ENCODE measurements around the gene CCL3.
"Not testable (repeated sequence)": the region's sequence is repeated elsewhere in the genome, so short reads cannot be mapped to it uniquely, and the experiment has no call there.

Gene CCL3

DNA sequence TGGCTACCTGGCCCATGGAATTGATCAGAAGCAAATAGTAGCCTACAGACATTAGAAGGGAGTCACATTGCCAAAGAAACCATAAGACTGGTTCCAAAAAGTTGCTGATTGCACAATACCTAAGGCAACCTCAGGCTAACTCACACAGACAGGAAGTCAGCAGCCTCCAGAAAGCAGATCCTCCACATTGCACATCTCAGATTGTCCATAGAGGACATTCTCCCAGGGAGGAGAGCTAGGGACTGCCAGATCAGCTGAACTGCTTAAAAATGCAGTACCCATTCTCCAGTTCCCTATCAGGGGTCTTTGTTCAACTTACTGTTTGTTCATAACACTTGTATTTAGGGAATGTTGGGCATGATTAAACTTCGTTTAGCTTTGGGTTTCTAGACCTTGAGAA, 4.2 kb downstream of the CCL3 start:
- no peak for DNase-seq

DNA sequence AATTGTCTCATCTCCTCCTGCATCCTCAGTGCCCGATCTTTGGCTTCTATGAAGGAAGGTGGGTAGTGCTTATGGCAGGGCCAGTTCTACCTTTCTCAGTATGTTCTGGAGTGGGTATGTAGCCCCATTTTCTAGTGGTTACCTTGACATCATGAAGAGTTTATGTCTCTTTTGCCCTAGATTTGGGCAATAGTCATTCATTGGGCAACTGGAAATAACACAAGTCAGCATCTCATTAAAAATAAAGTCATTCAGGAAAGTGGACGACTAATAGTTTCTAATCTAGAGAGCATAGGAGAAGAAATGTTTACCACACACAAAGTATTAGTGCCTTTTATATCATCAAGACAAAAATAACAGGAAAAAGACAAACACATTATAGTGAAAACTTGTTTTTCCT, 6.3 kb downstream of the CCL3 start:
- DNase-seq: not testable (repeated sequence)

DNA sequence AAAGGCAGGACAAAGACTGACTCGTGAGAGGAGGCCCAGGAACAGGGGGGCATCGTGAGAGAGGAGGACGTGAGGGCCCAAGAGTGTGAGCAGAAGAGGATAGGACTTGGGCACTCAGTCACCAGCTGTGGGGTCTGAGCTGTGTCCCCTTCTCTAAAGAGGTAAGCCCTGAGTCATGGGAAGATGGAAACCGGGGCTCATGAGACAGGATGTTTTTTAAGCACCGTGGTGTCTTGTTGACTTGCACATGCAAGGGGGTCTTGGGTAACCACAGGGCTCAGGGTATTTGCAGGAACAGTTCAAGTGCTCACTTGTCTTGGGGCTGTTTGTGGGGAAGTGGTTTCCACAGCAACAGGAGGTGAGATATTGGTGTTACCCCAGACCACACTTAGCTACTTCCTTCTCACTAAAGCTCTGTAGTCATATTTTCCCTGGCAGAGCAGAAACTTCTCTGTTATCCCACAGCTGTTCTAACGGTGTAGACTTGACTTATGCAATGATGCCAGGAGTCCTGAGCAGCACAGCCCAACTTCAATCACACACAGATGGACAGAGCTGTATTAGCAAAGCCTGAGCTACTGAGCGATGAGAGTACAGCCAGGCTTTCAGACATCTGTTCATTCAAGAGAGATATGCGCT, 7.3 kb downstream of the CCL3 start:
- DNase-seq: peak; percentile 38

DNA sequence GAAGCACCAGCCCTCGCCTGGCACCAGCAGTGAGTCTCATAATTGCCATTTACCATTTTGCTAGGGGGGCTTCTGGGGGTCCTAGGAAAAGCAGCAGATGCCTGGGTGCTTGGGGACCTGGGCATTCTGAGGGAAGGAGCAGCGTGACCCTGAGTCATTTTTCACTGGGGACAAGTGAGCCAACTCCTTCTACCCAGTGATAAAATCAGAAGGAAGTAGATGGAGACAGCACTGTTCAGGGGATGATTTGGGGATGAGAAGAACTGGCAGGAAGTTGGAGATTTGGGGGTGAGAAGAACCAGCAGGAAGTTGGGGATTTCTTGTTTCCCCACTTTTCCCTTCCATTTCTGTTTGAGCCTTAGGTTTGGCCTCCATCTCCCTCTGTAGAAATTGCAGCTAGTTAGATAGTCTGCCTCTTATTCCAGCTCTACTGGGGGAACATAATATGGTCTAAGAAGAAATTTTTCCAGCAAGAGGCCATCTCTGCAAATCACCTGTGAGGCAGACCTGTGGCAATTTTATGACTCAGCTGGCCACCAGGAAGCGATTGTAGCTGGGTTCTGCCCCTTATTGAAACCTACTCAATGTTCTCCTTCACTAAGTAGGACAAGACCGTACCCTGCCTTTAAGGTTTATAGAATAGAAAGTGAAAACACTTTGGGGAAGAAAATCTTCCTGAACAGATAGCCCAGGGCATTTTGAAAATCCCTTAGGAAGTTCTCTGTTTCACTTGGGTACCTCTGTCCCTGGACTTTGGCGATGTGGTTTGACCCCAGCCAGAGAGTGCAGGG, 8.1 kb downstream of the CCL3 start:
- not testable (repeated sequence) for DNase-seq

DNA sequence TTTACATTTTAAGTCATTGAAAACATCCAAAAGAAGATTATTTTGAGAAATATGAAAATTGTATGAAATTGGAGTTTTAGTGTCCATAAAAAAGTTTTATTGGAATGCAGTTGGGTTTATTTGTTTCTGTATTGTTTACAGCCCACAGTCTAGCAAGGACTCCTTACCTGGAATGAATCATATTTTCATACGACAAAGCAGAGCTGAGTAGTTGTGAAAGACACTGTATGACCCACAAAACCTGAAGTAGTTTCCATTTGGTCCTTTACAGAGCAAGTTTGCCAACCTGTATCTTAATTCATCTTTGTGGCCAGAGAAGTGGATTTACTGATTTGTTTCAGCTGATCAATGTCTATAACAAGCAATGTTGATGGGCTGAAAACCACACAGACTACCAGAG, 15.6 kb downstream of the CCL3 start:
- DNase-seq: no peak

DNA sequence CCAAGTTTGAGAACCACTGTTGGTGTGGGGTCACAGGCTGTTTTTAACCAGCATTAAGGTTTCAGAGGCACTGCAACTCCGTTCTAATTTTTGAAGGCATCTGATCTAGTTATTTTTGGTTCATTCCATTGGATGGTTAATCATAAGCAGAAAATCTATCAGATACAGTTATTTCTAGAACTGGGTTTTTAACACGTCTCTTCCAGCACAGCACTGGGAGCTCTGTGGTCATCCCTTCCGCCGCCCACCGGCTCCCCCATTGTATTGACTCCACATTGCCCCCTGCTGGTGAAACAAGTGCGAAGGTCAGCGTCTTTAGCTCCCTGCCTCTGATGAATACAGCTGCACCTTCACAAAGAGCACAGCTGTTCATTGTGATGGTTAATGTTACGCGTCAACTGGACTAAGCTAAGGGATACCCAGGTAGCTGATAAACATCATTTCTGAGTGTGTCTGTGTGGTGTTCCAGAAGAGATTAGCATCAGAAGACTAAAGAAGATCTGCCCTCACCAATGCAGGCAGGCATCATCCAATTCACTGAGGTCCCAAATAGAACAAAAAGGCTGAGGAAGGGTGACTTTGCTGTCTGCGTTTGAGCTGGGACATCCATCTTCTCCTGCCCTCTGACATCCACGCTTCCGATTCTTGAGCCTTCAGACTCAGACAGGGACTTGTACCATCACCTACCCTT, 17.4 kb downstream of the CCL3 start:
- DNase-seq: no peak

DNA sequence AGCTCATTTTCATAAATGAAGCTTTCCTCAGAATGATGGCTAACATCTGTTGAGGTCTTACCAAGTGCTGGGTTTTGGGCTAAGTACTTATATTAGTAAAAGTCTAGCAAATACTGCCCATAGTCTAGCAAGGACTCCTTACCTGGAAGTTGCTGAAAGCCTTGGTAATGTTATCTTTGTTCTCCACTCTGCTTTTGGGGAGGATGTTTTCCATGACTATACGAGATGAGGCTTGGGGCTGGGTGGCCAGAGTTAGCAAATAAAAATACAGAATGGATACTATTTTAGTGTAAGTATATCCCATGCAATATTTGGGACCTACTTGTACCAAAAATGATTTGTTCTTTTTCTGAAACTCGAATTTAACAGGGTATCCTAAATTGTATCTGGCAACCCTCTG, 18.2 kb downstream of the CCL3 start:
- no peak for DNase-seq

DNA sequence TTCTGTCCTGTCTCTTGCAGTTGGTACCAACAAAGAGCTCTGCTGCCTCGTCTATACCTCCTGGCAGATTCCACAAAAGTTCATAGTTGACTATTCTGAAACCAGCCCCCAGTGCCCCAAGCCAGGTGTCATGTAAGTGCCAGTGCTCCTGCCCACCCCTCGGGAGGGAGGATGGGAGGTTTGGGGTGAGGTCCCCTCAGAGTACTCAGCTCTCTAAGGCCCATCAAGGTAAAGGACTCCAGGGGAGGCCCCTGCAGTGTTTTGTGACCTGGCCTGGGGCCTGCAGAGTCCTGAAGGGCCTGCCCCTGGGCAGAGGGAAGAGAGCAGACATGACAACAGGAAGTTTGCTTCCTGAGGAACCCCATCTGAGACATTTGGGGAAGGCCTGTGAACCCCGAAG, 19.5 kb downstream of the CCL3 start:
- no peak for DNase-seq

DNA sequence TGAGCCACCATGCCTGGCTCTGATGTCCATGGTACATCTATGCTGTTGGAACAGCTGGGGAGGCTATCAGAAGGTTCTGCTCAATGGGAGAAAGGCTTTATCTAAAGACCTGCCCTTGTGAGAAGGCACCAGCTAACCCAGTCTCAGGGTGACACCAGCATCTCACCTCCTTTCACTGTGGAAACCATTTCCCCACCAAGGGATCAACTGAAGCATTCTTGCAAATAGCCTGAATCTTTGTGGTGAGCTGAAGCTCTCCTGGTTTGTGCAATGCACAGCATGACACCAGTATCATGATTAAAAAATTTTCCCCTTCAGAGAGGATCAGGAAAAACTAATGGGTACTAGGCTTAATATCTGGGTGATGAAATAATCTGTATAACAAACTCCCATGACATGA, 20.8 kb downstream of the CCL3 start:
- DNase-seq: no peak

DNA sequence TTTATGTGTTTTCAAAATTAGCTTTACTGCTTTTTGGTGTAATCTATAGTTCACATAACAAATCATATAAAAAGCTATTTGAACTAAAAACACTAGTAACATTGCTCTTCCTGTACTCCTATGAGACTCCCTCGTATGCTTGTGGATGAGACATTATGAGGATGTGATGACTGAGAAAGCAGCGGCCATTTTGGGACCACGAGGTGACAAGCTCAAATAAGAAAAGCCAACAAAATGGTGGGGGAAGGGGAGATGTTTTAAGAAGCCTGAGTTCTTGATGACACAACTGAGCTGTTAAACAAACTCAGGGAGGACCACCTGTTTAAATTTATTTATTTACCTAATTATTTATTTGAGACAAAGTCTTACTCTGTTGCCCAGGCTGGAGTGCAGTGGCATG, 21.4 kb downstream of the CCL3 start:
- no peak for DNase-seq

DNA sequence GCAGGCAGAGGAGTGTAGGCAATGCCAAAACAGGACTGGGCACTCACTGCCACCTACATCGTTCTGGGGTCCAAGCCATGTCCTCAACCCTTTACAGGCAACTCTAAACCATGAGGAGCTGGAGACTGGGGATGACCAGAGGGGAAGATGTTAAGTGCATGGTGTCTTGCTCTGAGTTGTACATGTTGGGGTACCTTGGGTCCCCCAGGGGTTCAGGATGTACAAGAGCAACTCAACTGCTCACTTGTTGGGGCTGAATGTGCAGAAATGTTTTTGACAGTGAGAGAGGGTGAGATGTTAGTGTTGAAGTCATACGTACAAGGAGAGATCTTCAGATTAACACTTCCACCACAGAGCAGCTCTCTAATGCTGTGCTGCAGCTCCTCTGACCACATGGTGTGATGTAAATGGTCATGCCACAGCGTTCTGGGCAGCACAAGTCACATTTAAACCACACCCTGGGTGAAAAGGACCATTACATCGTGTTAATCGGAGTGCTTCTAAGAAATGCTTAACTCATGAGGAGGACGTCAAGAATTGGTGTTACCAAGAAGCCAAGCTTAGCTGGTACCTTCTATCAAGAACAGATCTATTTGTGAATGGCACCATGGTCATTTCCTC, 23.5 kb downstream of the CCL3 start:
- no peak for DNase-seq

DNA sequence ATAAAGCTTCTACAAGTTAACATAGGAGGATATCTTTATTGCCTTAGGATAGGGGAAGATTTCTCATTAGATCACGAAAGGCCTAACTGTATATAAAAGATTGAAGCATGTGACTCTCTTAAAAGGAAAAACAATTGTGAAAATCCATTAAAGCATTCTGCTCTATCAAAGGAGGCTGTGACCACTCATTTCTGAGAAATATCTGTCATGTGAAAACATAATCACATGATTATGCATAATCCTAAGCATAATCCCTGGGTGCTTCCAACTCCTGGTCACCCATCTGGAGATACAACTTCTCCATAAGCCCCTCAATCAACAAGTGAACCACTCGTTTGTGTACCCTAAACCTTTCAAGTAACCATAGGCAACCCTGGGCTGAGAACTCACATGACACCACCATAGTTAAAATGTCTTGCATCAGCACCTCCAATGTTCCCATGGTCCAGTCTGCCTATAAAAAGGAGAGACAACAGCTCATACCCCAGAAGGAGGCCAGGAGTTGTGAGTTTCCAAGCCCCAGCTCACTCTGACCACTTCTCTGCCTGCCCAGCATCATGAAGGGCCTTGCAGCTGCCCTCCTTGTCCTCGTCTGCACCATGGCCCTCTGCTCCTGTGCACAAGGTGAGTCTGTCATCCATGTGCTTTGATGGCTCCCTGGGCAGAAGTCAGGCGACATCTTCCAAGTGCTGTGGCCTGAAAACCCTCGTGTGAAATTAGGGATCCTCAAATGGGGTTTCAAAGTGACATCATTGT, 26.0 kb downstream of the CCL3 start, which contains the start of gene CCL18:
TSS of gene CCL18 (plus strand) at position 487 of the 756 bp plus-strand sequence. CDS start at position 558, 71 bp downstream.
- DNase-seq: no peak

DNA sequence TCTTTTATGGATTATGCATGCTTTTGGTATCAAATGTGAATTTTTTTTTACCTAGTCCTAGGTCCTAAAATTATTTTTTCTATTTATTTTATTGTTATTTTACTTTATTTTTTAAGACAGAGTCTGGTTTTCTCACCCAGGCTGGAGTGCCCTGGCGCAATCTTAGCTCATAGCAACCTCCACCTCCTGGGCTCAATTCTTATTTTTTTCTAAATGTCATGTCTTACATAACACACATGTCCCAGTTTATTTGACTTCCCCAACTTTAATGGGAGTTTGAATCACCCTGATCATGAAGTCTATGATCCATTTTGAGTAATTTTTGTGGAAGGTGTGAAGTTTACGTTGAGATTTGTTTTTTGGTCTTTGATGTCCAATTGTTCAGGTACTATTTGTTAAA, 29.1 kb downstream of the CCL3 start:
- DNase-seq: no peak

DNA sequence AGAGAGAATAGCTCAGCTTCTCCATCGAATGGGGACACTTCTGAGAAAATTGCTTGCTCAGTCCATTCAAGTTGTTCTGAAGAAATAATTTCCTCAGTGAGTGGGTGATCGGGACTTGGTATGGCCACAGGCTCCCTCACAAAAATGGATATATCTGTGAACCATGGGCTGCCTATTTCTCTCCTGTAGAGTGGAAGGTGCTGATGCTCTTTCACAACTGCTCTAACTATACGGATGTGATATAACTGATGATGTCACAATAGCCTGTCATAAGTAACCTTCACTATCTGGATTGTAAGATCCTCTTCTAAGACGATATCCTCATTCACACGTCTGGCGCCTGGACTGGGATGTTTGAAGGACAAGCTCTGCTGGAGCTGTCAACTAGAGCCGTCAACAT, 30.5 kb downstream of the CCL3 start:
- no peak for DNase-seq

DNA sequence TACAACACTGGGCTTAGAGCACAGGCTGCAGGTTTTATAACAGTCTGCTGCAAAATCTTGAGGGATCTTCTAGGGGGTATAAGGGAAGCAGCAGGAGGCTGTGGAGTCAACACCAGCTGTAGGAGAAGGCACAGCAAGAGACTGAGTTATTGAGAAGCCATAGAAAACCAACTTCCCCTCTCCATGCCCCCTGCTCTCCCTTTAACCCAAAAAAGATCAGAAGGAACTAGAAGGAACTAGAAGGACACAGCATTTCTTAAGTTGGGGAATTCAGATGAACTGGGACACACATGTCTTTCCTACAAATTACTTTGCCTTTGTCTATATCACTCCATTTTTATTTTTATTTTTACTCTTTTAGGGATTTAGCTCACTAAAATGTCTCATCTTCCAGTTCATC, 32.0 kb downstream of the CCL3 start:
- DNase-seq: no peak

DNA sequence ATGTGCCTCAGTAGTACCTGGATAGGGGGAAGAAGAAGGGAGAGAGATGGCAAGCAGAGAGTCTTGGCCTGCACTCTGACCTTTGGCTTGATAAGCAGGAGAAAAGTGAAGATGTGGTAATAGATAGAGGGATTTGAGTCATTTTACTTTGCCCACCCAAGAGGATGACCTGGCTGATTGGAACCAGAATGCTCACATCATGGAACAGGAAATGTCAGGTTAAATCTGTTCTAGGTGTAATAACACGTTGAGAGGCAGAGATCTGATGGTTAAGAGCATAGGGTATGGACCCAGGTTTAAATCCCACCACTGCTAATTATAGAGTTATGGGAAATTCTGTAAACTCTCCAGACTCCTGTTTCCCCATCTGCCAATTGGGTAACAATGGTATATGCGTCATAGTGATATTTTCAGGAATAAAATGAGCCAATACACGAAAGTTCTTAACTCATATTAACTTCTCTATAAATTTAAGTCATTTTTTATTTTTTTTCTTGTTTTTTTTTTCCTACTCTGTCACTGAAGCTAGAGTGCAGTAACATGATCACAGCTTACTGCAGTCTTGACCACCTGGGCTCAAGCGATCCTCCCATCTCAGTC, 33.9 kb downstream of the CCL3 start:
- DNase-seq: no peak

DNA sequence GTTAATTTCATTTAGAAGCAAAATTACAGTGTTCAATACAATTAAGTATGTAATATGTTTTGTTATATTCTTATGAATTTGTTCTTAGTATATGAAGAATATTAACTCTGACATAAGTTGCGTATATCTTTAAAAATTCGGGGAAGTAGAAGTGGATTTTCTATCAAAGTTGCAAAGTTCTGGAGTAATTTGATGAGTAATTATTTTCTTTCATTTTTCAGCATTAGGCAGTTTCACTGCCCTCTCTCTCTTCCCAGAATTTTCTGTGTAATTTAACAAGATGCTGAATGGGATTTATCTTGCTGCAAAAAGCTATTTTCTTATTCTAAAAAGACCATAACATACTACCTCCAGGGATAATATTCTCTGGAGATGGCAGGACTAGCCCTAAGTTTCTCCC, 34.8 kb downstream of the CCL3 start:
- DNase-seq: no peak

DNA sequence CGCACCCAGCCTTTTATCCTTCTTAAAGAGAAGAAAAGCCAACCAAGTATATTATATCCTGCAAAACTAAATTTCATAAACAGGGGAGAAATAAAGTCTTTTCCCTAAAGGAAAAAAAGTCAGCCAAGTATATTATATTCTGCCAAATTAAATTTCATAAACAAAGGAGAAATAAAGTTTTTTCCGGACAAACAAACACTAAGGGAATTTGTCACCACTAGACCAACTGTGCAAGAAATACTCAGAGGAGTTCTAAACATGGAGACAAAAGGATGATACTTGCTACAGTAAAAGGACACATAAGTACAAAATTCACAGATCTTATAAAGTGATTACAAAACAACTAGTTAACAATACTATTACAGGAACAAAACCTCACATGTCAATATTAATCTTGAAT, 40.3 kb downstream of the CCL3 start:
- DNase-seq: no peak

DNA sequence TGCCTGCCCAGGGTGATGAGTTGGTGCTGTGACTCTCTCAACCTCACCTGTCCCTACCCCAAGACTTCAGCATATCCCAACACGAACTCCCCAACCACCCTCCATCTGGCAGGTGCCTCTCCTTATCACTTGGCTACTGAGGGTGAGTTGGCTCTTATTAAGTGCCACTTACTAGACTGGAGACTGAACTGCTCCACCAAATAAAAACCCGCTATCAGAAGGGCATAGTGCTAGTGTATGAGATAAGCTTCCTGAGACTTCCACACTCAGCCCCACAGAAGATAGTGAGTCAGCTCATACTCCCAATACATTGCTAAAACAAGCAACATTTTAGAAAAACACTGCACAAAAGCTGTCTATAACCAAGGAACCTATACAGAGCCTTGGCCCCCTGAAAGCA, 41.9 kb downstream of the CCL3 start:
- no peak for DNase-seq
